Measurements from ENCODE around the gene CLDN20.
"Not testable (repeated sequence)": the region's sequence is repeated elsewhere in the genome, so short reads cannot be mapped to it uniquely, and the experiment has no call there.

The CLDN20 gene

GRCh38 chr6:155309150-155309549 lies 45.3 kb downstream of the CLDN20 start:
- H3K4me3 ChIP-seq (replicated peaks; ENCODE audit: insufficient read depth, low read length): no peak overlapping the region
- DNase-seq (ENCODE audit: low read depth in 1 of 2, low spot score in 1 of 2): no peak
- H3K27ac ChIP-seq (replicated peaks): no peak overlapping the region
- H3K27me3 ChIP-seq (ENCODE audit: insufficient read depth, poor library complexity, severe bottlenecking): no peaks in the 10 kb centered on the region
- TF ChIP-seq SPI1 (IDR thresholded peaks at IDR 0.05; ENCODE audit: borderline replicate concordance, low read depth) (no peak), POLR2AphosphoS5 (IDR thresholded peaks at IDR 0.05; ENCODE audit: low read depth) (no peak)

GRCh38 chr6:155310596-155310995 lies 46.8 kb downstream of the CLDN20 start:
- H3K27me3 ChIP-seq (ENCODE audit: insufficient read depth, poor library complexity, severe bottlenecking): no peaks in the 10 kb centered on the region
- TF ChIP-seq POLR2AphosphoS5 (IDR thresholded peaks at IDR 0.05; ENCODE audit: low read depth): no peak
- TF ChIP-seq, protein P1, sequence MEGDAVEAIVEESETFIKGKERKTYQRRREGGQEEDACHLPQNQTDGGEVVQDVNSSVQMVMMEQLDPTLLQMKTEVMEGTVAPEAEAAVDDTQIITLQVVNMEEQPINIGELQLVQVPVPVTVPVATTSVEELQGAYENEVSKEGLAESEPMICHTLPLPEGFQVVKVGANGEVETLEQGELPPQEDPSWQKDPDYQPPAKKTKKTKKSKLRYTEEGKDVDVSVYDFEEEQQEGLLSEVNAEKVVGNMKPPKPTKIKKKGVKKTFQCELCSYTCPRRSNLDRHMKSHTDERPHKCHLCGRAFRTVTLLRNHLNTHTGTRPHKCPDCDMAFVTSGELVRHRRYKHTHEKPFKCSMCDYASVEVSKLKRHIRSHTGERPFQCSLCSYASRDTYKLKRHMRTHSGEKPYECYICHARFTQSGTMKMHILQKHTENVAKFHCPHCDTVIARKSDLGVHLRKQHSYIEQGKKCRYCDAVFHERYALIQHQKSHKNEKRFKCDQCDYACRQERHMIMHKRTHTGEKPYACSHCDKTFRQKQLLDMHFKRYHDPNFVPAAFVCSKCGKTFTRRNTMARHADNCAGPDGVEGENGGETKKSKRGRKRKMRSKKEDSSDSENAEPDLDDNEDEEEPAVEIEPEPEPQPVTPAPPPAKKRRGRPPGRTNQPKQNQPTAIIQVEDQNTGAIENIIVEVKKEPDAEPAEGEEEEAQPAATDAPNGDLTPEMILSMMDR (IDR thresholded peaks at IDR 0.05; ENCODE audit: insufficient read depth, low read length): no peak
- TF ChIP-seq, protein P2, sequence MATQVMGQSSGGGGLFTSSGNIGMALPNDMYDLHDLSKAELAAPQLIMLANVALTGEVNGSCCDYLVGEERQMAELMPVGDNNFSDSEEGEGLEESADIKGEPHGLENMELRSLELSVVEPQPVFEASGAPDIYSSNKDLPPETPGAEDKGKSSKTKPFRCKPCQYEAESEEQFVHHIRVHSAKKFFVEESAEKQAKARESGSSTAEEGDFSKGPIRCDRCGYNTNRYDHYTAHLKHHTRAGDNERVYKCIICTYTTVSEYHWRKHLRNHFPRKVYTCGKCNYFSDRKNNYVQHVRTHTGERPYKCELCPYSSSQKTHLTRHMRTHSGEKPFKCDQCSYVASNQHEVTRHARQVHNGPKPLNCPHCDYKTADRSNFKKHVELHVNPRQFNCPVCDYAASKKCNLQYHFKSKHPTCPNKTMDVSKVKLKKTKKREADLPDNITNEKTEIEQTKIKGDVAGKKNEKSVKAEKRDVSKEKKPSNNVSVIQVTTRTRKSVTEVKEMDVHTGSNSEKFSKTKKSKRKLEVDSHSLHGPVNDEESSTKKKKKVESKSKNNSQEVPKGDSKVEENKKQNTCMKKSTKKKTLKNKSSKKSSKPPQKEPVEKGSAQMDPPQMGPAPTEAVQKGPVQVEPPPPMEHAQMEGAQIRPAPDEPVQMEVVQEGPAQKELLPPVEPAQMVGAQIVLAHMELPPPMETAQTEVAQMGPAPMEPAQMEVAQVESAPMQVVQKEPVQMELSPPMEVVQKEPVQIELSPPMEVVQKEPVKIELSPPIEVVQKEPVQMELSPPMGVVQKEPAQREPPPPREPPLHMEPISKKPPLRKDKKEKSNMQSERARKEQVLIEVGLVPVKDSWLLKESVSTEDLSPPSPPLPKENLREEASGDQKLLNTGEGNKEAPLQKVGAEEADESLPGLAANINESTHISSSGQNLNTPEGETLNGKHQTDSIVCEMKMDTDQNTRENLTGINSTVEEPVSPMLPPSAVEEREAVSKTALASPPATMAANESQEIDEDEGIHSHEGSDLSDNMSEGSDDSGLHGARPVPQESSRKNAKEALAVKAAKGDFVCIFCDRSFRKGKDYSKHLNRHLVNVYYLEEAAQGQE (IDR thresholded peaks at IDR 0.05; ENCODE audit: insufficient replicate concordance, low read depth): no peak
- no peak for TF ChIP-seq GABPA (IDR thresholded peaks at IDR 0.05; ENCODE audit: low read depth)
- TF ChIP-seq SPI1 (IDR thresholded peaks at IDR 0.05; ENCODE audit: borderline replicate concordance, low read depth): no peak

GRCh38 chr6:155311086-155311485 lies 47.3 kb downstream of the CLDN20 start:
- Histone ChIP-seq H3K27ac (replicated peaks) (no peak overlapping the region), H3K4me3 (replicated peaks; ENCODE audit: insufficient read depth, low read length) (no peak overlapping the region), H3K27me3 (ENCODE audit: insufficient read depth, poor library complexity, severe bottlenecking) (no peaks in the 10 kb centered on the region)
- TF ChIP-seq POLR2AphosphoS5 (IDR thresholded peaks at IDR 0.05; ENCODE audit: low read depth) (no peak), SPI1 (IDR thresholded peaks at IDR 0.05; ENCODE audit: borderline replicate concordance, low read depth) (no peak), GABPA (IDR thresholded peaks at IDR 0.05; ENCODE audit: low read depth) (no peak)
- TF ChIP-seq, protein P2 (IDR thresholded peaks at IDR 0.05; ENCODE audit: insufficient replicate concordance, low read depth): no peak
- TF ChIP-seq, protein P1 (IDR thresholded peaks at IDR 0.05; ENCODE audit: insufficient read depth, low read length): no peak
- DNase-seq (ENCODE audit: low read depth in 1 of 2, low spot score in 1 of 2): no peak

More at GRCh38 chr6:155310596-155310995, 46.8 kb downstream of the CLDN20 start:
- H3K4me3 ChIP-seq (replicated peaks; ENCODE audit: insufficient read depth, low read length): no peak overlapping the region
- DNase-seq (ENCODE audit: low read depth in 1 of 2, low spot score in 1 of 2): no peak
- H3K27ac ChIP-seq (replicated peaks): no peak overlapping the region

- no peak for DNase-seq (ENCODE audit: low read depth in 1 of 2, low spot score in 1 of 2)
- no peak overlapping the region for H3K27ac ChIP-seq (replicated peaks)
- H3K4me3 ChIP-seq (replicated peaks; ENCODE audit: insufficient read depth, low read length): no peak overlapping the region
- H3K27me3 ChIP-seq (ENCODE audit: insufficient read depth, poor library complexity, severe bottlenecking): no peaks in the 10 kb centered on the region
- TF ChIP-seq GABPA (IDR thresholded peaks at IDR 0.05; ENCODE audit: low read depth) (no peak), POLR2AphosphoS5 (IDR thresholded peaks at IDR 0.05; ENCODE audit: low read depth) (no peak)
- TF ChIP-seq, protein P1 (IDR thresholded peaks at IDR 0.05; ENCODE audit: insufficient read depth, low read length): no peak
Measured at GRCh38 chr6:155311583-155311982, 47.8 kb downstream of the CLDN20 start.

GRCh38 chr6:155312950-155313349 lies 49.1 kb downstream of the CLDN20 start:
- not testable (repeated sequence) for H3K27me3 ChIP-seq (ENCODE audit: insufficient read depth, poor library complexity, severe bottlenecking); H3K27ac ChIP-seq (replicated peaks); DNase-seq (ENCODE audit: low read depth in 1 of 2, low spot score in 1 of 2); H3K4me3 ChIP-seq (replicated peaks; ENCODE audit: insufficient read depth, low read length)

All from HL-60 (cell line).